ENCODE measurements around the gene ATP6V1G2. TPM values are rescaled to one million over a fixed set of nuclear protein-coding genes. Genes with fewer than 3 reads are reported as not detected.
"Not testable (repeated sequence)": the region's sequence is repeated elsewhere in the genome, so short reads cannot be mapped to it uniquely, and the experiment has no call there.

Gene ATP6V1G2
- total RNA-seq, 1 experiment from 2014 or later = 3.1 TPM

- Histone ChIP-seq H3K9me3 (ENCODE audit: low read depth, low read length, poor library complexity, severe bottlenecking) (no peaks in the 10 kb centered on the region), H3K27ac (ENCODE audit: low read depth, low read length, poor library complexity, severe bottlenecking) (no peak overlapping the region), H3K4me3 (ENCODE audit: low read depth, low read length, poor library complexity, severe bottlenecking) (no peak overlapping the region), H3K4me1 (ENCODE audit: insufficient read depth, low read length, poor library complexity, severe bottlenecking) (no peaks in the 10 kb centered on the region), H3K36me3 (ENCODE audit: insufficient read depth, low read length, poor library complexity, severe bottlenecking) (no peaks in the 10 kb centered on the region), H3K27me3 (replicated peaks; ENCODE audit: insufficient read depth, low read depth, low read length, poor library complexity) (no peaks in the 10 kb centered on the region)
- DNase-seq (ENCODE audit: low spot score) = no peak
- BruUV-seq (replicated peaks) = no TSS peak
- POLR2A ChIA-PET (ENCODE audit: low non-redundant PET) = no interaction called here
- CTCF ChIA-PET = no interaction called here
- TF ChIP-seq EZH2 (IDR thresholded peaks at IDR 0.05; ENCODE audit: borderline replicate concordance, low read depth, low read length, poor library complexity, severe bottlenecking) = no peak
- TF ChIP-seq, protein P1, sequence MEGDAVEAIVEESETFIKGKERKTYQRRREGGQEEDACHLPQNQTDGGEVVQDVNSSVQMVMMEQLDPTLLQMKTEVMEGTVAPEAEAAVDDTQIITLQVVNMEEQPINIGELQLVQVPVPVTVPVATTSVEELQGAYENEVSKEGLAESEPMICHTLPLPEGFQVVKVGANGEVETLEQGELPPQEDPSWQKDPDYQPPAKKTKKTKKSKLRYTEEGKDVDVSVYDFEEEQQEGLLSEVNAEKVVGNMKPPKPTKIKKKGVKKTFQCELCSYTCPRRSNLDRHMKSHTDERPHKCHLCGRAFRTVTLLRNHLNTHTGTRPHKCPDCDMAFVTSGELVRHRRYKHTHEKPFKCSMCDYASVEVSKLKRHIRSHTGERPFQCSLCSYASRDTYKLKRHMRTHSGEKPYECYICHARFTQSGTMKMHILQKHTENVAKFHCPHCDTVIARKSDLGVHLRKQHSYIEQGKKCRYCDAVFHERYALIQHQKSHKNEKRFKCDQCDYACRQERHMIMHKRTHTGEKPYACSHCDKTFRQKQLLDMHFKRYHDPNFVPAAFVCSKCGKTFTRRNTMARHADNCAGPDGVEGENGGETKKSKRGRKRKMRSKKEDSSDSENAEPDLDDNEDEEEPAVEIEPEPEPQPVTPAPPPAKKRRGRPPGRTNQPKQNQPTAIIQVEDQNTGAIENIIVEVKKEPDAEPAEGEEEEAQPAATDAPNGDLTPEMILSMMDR (conservative IDR thresholded peaks at IDR 0.05; ENCODE audit: low read depth, low read length) = no peak
- intact Hi-C loops (cut with micrococcal nuclease; ENCODE audit: unreplicated experiment) = no loop called here
These were observed 32.8 kb downstream of the ATP6V1G2 start for GRCh38 chr6:31513456-31514165.

DNA sequence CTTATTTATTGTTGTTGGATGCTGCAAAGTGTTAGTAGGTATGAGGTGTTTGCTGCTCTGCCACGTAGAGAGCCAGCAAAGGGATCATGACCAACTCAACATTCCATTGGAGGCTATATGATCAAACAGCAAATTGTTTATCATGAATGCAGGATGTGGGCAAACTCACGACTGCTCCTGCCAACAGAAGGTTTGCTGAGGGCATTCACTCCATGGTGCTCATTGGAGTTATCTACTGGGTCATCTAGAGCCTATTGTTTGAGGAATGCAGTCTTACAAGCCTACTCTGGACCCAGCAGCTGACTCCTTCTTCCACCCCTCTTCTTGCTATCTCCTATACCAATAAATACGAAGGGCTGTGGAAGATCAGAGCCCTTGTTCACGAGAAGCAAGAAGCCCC lies 36.4 kb downstream of the ATP6V1G2 start:
- H3K27me3 ChIP-seq (replicated peaks; ENCODE audit: insufficient read depth, low read depth, low read length, poor library complexity) = no peaks in the 10 kb centered on the region
- BruUV-seq (replicated peaks) = no TSS peak
- no peaks in the 10 kb centered on the region for H3K9me3 ChIP-seq (ENCODE audit: low read depth, low read length, poor library complexity, severe bottlenecking)
- no peaks in the 10 kb centered on the region for H3K4me1 ChIP-seq (ENCODE audit: insufficient read depth, low read length, poor library complexity, severe bottlenecking)
- no peak overlapping the region for H3K4me3 ChIP-seq (ENCODE audit: low read depth, low read length, poor library complexity, severe bottlenecking)
- intact Hi-C loops (cut with micrococcal nuclease; ENCODE audit: unreplicated experiment) = no loop called here
- TF ChIP-seq EZH2 (IDR thresholded peaks at IDR 0.05; ENCODE audit: borderline replicate concordance, low read depth, low read length, poor library complexity, severe bottlenecking) = no peak
- TF ChIP-seq, protein P1 (conservative IDR thresholded peaks at IDR 0.05; ENCODE audit: low read depth, low read length) = no peak
- DNase-seq (ENCODE audit: low spot score) = no peak
- no peak overlapping the region for H3K27ac ChIP-seq (ENCODE audit: low read depth, low read length, poor library complexity, severe bottlenecking)
- ChIA-PET CTCF (no interaction called here), POLR2A (ENCODE audit: low non-redundant PET) (no interaction called here)
- no peaks in the 10 kb centered on the region for H3K36me3 ChIP-seq (ENCODE audit: insufficient read depth, low read length, poor library complexity, severe bottlenecking)

DNA sequence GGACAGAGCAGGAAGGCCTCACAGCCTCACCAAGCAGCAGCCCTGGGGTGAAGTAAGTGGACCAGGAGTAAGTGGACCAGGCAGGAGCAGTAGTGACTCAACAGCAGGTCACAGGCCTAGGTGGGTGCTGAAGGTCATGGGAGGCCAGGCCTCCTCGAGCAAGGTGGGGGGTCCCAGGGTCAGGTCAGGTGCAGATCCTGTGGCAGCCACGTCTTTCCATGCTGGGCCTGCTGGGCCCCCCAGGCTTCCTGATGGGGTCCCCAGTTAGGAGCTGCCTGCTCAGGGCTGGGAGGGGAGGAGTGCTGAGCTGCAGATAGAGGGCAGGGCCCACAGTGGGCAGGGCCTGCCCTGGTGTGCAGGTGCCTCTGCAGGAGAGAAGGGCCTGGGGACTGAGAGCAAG lies 37.4 kb downstream of the ATP6V1G2 start:
- DNase-seq (ENCODE audit: low spot score); H3K36me3 ChIP-seq (ENCODE audit: insufficient read depth, low read length, poor library complexity, severe bottlenecking); H3K27ac ChIP-seq (ENCODE audit: low read depth, low read length, poor library complexity, severe bottlenecking); intact Hi-C loops (cut with micrococcal nuclease; ENCODE audit: unreplicated experiment); POLR2A ChIA-PET (ENCODE audit: low non-redundant PET); H3K4me3 ChIP-seq (ENCODE audit: low read depth, low read length, poor library complexity, severe bottlenecking); H3K9me3 ChIP-seq (ENCODE audit: low read depth, low read length, poor library complexity, severe bottlenecking); H3K4me1 ChIP-seq (ENCODE audit: insufficient read depth, low read length, poor library complexity, severe bottlenecking); BruUV-seq (replicated peaks); CTCF ChIA-PET; H3K27me3 ChIP-seq (replicated peaks; ENCODE audit: insufficient read depth, low read depth, low read length, poor library complexity): not testable (repeated sequence)

DNA sequence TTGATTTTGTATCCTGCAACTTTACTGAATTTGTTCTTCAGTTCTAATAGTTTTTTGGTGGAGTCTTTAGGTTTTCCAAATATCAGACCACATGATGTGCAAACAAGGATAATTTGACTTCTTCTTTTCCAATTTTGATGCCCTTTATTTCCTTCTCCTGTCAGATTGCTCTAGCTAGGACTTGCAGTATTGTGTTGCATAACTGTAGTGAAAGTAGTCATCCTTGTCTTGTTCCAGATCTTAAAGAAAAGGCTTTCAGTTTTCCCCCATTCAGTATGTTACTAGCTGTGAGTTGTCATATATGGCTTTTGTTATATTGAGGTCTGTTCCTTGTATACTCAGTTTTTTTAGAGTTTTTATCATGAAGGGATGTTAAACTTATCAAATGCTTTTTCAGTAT lies 43.8 kb downstream of the ATP6V1G2 start:
- Histone ChIP-seq H3K4me3 (ENCODE audit: low read depth, low read length, poor library complexity, severe bottlenecking) (no peak overlapping the region), H3K27ac (ENCODE audit: low read depth, low read length, poor library complexity, severe bottlenecking) (no peak overlapping the region), H3K36me3 (ENCODE audit: insufficient read depth, low read length, poor library complexity, severe bottlenecking) (no peaks in the 10 kb centered on the region), H3K9me3 (ENCODE audit: low read depth, low read length, poor library complexity, severe bottlenecking) (no peaks in the 10 kb centered on the region), H3K27me3 (replicated peaks; ENCODE audit: insufficient read depth, low read depth, low read length, poor library complexity) (no peaks in the 10 kb centered on the region), H3K4me1 (ENCODE audit: insufficient read depth, low read length, poor library complexity, severe bottlenecking) (no peaks in the 10 kb centered on the region)
- TF ChIP-seq EZH2 (IDR thresholded peaks at IDR 0.05; ENCODE audit: borderline replicate concordance, low read depth, low read length, poor library complexity, severe bottlenecking) = no peak
- TF ChIP-seq, protein P1 (conservative IDR thresholded peaks at IDR 0.05; ENCODE audit: low read depth, low read length) = no peak
- intact Hi-C loops (cut with micrococcal nuclease; ENCODE audit: unreplicated experiment) = no loop called here
- no TSS peak for BruUV-seq (replicated peaks)
- DNase-seq (ENCODE audit: low spot score) = no peak
- ChIA-PET CTCF (no interaction called here), POLR2A (ENCODE audit: low non-redundant PET) (no interaction called here)

DNA sequence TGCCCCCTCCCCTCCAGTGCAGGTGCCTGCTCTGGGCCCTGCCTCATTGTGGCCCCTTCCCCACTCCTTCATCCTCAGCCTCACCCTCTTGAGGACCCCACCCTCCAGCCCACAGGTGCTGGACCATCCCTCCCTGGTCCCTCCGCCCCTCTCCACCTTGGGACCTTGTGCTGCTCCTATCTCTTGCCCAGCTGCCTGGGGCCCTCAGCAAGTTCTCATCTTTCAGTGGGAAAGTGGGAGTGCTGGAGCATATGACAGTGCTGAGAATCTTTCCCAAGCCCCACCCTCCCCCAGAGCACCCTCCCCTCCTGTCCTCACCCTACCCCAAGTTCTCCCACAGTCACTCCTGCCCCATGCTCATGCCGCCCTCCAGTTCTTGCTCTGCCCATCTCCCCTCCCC lies 46.8 kb downstream of the ATP6V1G2 start:
- H3K27ac ChIP-seq (ENCODE audit: low read depth, low read length, poor library complexity, severe bottlenecking); H3K4me1 ChIP-seq (ENCODE audit: insufficient read depth, low read length, poor library complexity, severe bottlenecking); POLR2A ChIA-PET (ENCODE audit: low non-redundant PET); H3K4me3 ChIP-seq (ENCODE audit: low read depth, low read length, poor library complexity, severe bottlenecking); H3K9me3 ChIP-seq (ENCODE audit: low read depth, low read length, poor library complexity, severe bottlenecking); H3K27me3 ChIP-seq (replicated peaks; ENCODE audit: insufficient read depth, low read depth, low read length, poor library complexity); DNase-seq (ENCODE audit: low spot score); H3K36me3 ChIP-seq (ENCODE audit: insufficient read depth, low read length, poor library complexity, severe bottlenecking); CTCF ChIA-PET; BruUV-seq (replicated peaks): not testable (repeated sequence)
- intact Hi-C loops (cut with micrococcal nuclease; ENCODE audit: unreplicated experiment) = loop anchor here (5.0 kb wide), 1 partner anchor 43 kb away; the partner anchor contains the start of gene DDX39B

Data from A673 (cell line).